GM18511 (cell line): Measurements from ENCODE around the gene ZGLP1.

Experiments used
- ATAC-seq: cut with Tn5 transposase; IDR thresholded peaks from one replicate; pipeline ENCODE4 v1.9.1; 2021; ENCODE audit warnings: mild to moderate bottlenecking, moderate library complexity; ENCODE audit not compliant: unreplicated experiment

The ZGLP1 gene

GRCh38 chr19:10328558-10329429, 19.2 kb upstream of the ZGLP1 start:
- no peak for ATAC-seq

GRCh38 chr19:10327793-10328192, 18.2 kb upstream of the ZGLP1 start:
- no peak for ATAC-seq

DNA sequence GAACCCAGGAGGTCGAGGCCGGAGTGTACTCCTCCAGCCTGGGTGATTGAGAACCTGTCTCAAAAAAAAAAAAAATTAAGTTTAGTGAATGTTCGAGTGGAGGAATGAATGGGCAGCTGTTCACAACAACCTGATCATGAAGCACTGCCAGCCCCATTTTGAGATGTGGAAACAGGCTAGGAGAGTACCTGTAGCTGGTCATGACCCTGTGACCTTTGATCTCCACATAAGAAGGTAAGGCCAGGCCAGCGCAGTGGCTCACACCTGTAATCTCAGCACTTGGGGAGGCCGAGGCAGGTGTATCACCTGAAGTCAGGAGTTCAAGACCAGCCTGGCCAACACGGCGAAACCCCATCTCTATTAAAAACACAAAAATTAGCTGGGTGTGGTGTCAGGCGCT, 16.1 kb upstream of the ZGLP1 start:
- no peak for ATAC-seq

- no peak for ATAC-seq
Observed at GRCh38 chr19:10321874-10322835, 12.5 kb upstream of the ZGLP1 start.

DNA sequence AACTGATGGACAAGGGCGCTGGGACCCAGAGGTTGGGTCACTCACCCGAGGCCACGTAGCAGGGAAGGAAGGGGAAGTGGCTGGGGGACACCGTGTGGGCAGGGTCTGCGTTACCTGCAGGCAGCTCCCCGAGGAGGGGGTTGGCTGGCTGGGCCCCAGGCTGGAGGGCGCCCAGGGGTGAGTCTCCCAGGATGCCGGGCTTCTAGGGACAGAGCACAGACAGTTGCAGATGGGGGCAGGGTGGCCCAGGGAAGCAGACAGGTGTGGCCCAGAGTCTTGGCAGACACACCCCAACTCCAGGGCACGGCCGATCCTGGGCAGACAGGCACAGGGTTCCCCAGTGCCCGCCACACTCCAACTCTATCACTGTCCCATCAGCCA, 11.8 kb upstream of the ZGLP1 start:
- no peak for ATAC-seq

DNA sequence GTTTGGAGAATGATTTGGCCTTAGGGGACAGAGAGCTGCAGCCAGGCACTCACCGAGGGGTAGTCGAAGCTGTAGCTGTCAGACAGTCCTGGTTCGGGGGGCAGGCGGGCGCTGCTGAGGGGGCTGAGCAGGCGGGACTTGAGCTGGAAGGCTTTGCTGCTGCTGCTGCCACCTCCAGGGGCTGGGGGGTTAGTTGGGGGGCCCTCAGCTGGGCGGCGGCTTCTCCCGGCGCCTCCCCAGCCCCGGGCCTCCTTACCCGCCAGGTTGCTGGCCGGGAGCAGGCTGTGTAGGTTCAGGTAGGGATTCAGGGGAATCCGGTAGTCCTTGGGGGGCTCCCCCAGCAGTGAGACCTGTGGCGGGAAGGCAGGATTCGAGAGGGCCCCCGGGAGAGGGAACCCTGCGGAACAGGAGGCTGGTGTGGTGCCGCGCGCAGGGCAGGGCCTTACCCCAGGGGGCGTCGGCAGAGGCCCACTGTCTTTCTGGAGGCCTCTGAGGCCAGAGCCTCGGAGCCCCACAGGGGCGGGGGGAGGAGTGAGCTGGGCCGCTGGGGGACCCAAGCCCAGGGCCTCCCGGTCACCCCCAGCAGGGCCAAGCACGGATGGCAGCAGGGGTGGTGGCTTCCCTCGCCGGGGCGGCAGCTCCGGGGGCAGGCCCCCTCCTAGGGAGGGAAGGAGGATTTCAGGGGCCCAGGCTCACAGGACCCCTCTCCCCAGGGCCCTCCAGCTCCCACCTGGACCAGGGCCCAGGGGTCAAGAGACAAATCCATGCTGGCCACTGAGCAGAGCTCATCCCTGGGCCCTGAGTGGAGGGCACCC, 11.2 kb upstream of the ZGLP1 start:
- ATAC-seq, result no peak

GRCh38 chr19:10318807-10319682, 9.4 kb upstream of the ZGLP1 start:
- ATAC-seq, result no peak

DNA sequence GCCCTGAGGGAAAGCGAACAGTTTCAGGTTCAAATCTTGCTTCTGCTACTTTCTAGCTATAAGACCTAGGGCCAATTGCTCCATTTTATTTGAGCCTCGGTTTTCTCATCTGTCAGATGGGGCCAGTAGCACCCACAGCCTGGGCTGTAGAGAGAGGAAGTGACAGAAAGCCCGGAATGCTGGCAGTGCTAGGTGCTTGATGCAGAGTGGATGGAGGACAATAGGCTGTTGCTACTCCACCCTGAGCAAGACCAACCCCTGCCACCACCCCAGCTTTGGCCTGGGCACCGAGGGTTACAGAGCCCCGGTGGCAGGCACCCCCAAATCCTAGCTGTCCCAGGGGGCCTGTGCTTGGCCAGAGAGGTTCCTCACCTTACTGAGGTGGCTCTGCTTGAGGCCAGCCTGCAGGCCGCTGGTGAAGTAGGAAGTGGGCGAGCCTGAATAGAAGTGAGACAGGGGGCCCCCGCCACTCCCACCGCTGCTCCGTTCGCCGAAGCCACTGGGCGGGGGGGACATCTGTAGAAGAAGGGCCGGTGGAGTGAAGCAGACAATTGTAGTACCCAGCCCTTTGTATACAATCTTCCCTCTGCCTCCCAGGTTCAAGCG, 8.3 kb upstream of the ZGLP1 start:
- ATAC-seq, result no peak

DNA sequence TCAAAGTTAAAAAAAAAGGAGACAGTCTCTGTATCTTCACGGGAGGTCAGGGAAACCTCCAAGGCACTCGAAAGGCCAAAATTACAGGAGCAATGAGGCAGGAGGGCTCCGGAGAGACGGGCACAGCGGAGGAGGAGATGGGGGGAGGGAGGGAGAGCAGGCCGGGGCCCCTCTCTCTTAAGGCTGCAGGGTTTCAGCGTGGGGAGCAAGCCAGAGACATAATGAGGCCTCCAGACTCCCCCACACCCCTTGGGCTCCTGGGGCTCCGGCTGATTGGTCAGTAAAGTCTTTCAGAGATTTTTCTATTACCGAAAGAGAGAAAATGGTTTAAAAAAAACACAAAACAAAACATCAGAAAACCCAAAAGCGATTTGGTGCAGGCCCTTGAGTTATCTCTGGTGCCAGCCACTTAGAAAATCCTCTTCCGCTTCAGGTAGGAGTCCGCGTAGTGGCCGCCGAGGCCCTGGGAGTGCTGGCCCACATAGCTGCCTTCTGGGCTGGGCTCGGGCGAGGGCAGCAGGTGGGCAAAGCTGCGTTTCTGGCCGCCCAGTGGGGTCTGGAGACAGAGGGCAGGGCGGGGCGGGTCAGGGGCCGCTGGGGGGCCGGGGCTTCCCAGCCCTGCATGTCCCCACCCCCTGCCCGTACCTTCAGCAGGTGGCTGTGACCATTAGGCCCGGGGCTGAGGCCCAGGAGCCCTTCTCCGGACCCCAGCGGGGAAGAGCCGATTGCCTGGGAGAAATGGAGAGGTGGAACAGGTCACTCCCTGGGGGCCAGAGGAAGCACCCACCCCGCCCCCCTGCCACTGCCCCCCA, 7.6 kb upstream of the ZGLP1 start:
- ATAC-seq, result no peak

DNA sequence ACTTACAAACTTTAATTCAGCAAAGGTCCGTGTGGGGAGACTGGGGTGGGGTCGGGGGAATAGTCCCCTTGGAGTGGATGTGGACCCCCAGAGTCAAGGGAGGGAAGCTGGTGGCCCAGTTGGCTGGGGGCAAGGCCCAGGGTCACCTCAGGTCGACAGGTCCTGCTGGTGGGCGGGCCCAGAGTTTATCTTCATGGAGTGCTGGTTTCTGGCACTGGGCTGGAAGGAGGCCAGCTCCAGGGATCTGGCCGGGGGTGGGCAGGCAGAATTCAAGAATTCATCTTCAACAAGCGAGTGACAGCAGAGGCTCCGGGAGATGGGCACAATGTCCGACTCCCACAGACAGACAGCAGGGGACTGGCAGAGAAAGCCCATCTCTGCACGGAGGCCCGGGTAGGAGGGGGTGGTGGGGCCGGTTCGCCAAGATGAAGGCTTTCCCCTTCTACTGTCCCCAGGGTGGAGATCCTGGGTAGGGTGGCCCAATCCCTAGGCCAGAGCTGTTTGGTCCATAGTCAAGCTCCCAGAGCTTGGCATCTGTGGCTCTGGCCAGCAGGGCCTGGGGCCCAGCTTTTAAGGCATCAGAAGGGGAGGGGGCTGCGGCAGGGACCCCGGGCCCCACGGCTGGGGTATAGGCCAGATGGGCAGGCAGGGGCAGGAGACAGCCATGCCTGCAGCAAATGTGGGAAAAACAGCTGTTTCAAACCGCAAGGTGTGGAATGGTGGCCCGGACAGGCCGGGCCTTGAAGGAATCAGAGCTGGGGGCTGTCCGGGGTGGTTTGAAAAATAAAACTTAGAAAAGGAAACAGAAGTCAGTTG, 6.8 kb upstream of the ZGLP1 start:
- no peak for ATAC-seq

DNA sequence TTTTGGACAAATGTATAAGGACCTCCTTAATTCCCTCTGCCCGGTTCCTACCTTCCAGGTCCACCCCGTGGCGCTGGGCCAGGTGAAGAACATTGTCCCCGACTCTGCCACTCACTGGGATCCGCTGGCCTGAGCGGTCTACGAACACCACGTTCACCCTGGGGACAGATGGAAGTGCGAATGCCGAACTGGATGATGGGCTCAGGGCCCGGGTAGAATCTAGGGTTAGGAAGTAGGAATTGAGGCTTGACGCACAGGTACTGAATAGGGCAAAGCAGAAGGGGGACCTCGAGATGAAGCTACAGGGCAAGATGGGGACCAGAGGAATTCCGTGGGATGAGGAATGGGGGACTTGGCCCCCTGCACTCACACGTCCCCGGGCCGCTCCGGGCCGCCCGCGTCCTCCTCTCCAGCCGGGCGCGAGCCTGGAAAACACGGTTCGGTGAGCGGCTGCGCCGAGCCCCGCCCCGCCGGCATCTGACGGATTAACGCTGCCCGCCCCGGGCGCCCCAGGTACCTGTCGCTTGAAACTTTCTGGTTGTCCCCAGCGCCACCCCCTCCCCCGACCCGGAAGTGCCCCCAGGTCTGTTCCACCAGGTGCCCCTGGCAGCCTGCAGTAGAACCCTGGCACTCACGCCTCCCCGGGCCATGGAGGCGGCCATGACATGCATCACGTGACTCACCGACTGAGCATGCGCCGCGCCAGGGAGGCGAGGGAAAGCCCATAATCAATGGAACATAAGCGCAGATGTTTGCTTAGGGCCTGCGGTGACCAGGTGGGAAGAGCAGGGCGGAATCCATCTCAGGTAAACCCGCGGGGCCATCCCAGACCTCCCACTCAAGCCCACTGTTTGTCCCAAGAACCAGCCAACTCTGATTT, 6.0 kb upstream of the ZGLP1 start, which contains the start of gene FDX2:
TSS of gene FDX2 (minus strand) at position 681 of the 880 bp plus-strand sequence. CDS start at position 662, 19 bp downstream.
- peak; percentile 68 for ATAC-seq

DNA sequence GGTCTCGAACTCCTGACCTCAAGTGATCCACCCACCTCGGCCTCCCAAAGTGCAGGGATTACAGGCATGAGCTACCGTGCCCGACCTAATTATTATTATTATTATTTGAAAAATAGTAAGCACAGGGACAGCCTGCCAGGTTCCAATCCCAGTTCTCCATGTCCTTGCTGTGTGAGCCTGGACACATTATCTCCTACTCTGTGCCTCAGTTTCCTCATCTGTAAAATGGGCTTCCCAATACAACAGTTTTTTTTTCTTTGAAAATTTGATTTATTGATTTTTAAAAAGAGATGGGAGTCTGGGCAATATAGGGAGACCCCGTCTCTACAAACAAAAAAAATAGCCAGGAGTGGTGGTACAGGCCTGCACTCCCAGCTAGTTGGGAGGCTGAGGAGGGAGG, 3.3 kb downstream of the ZGLP1 start:
- ATAC-seq, result no peak

DNA sequence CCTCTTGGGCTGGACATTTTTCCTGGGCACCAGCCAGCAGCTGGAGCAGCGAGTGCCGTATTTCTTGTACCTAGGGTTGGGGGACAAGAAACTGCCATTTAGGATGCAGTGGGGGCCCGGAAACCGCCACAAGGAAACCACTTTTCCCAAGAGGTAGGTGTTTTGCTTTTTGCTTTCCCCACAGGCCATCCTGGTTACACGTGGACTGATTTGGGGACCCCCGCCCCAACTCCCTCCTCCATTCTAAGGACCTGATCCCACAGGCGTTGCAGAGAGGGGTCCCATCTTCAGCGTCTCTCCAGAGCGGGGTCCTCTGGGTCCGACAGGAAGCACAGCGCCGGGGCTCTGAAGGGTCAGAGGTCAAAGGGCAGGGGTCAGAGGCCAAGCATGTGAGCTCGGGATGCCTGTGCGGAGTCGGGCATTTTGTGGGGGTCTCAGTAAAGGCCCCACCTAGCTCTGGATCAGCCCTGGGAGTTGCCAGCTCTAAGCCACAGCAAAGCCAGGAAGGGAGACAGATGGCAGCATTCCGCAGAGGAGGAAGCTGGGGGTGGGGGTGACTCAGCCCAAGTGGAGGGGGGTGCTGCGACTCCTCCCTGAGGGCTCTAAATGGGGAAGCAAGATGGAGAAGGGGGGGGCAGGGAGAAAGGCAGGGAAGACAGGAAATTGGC, 4.3 kb downstream of the ZGLP1 start:
- no peak for ATAC-seq

GRCh38 chr19:10299545-10300458, 9.8 kb downstream of the ZGLP1 start:
- ATAC-seq, result no peak
